Epithelial cell of proximal tubule (primary cell): ENCODE results near the gene FARP1. TPM values are rescaled to one million over a fixed set of nuclear protein-coding genes. Genes with fewer than 3 reads are reported as not detected.

Experiments used
- DNase-seq: peaks from one replicate; pipeline ENCODE4 v3.0.0-alpha.2; 2011; ENCODE audit warnings: low read depth
- H3K4me3 ChIP-seq: 2 replicates; pipeline ENCODE4 v1.5.1; 2011; ENCODE audit warnings: low read depth, mild to moderate bottlenecking, low read length
- CTCF ChIP-seq: conservative IDR thresholded peaks from 2 replicates; pipeline ENCODE4 v1.5.1; 2012; ENCODE audit warnings: low read depth, mild to moderate bottlenecking, low read length
- total RNA-seq: library from RNA; depleted of rRNA; stranded (reverse); fragments of >200 nt; gene quantifications from 2 replicates; pipeline ENCODE4 v1.2.3, GENCODE V29; 2015

FARP1 gene
- total RNA-seq, 1 donor from 2014 or later: 97.0 TPM

GRCh38 chr13:98474292-98474691 is 331.4 kb downstream of the FARP1 start:
- DNase-seq: no peak
- TF ChIP-seq CTCF: no peak
- no peak overlapping the region for H3K4me3 ChIP-seq

- no peak overlapping the region for H3K4me3 ChIP-seq
- TF ChIP-seq CTCF: no peak
- no peak for DNase-seq
These were observed 331.9 kb downstream of the FARP1 start for GRCh38 chr13:98474761-98475160.

- no peak overlapping the region for H3K4me3 ChIP-seq
- no peak for DNase-seq
These were observed 332.6 kb downstream of the FARP1 start for GRCh38 chr13:98475522-98475921.

GRCh38 chr13:98476106-98476505 is 333.2 kb downstream of the FARP1 start:
- TF ChIP-seq CTCF: no peak
- H3K4me3 ChIP-seq: no peak overlapping the region
- no peak for DNase-seq

More at GRCh38 chr13:98475522-98475921, 332.6 kb downstream of the FARP1 start:
- TF ChIP-seq CTCF: no peak

GRCh38 chr13:98476538-98476966 is 333.7 kb downstream of the FARP1 start:
- no peak for TF ChIP-seq CTCF
- H3K4me3 ChIP-seq: no peak overlapping the region
- DNase-seq: no peak

- no peak overlapping the region for H3K4me3 ChIP-seq
- no peak for TF ChIP-seq CTCF
- DNase-seq: no peak
These were observed 335.6 kb downstream of the FARP1 start for GRCh38 chr13:98478189-98479129.
